ENCODE results near the gene DLL4. TPM values are rescaled to one million over a fixed set of nuclear protein-coding genes. Genes with fewer than 3 reads are reported as not detected.

DLL4 gene
- total RNA-seq, 1 donor from 2014 or later: 0.54 TPM

DNA sequence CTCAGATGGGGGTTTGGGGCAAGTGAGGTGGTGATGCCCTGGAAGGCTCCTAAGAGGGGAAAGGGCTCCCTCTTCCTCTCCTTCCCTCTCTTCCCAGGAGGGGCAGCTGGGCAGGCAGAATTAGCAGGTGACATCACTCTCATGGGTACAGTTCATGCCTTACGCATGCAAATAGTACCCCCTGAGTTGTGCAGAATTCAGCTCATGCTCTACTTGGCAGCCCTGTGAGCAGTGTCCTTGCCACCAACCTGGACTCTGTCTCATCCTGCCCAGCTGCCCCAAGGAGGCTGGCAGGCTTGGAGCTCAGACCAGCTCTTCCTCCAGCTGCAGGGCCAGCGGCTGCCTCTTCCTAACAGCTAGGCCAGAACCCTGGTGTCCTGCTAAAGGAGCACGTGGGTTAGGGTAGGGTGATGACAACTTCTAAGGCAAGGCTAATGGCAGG, 27.4 kb downstream of the DLL4 start:
- H3K27ac Mint-ChIP-seq (ENCODE audit: unreplicated experiment): no peak overlapping the region
- TF ChIP-seq, protein P1, sequence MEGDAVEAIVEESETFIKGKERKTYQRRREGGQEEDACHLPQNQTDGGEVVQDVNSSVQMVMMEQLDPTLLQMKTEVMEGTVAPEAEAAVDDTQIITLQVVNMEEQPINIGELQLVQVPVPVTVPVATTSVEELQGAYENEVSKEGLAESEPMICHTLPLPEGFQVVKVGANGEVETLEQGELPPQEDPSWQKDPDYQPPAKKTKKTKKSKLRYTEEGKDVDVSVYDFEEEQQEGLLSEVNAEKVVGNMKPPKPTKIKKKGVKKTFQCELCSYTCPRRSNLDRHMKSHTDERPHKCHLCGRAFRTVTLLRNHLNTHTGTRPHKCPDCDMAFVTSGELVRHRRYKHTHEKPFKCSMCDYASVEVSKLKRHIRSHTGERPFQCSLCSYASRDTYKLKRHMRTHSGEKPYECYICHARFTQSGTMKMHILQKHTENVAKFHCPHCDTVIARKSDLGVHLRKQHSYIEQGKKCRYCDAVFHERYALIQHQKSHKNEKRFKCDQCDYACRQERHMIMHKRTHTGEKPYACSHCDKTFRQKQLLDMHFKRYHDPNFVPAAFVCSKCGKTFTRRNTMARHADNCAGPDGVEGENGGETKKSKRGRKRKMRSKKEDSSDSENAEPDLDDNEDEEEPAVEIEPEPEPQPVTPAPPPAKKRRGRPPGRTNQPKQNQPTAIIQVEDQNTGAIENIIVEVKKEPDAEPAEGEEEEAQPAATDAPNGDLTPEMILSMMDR (IDR thresholded peaks at IDR 0.05): no peak
- DNase-seq (ENCODE audit: extremely low spot score, unreplicated experiment): no peak

DNA sequence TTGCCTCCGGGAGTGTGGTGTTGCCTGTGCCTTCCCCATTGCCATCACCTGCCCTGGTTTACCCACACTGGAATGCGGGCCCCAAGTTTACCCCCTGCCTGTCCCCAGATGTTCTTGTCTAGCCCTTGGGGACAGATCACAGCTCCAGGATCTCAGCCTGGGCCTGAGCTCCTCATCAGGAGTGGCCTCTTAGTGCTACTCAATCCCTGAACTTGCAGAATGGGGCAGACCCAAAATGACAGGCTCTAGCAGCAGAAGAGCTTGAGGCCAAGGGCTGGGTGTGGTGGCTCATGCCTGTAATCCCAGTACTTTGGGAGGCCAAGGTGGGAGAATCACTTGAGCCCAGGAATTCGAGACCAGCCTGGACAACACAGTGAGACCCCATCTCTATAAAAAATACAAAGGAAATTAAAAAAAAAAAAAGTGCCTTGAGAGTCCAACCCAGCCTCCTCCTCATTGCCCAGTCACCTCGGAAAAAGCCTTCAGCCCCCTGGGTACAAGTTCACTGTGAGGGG, 28.0 kb downstream of the DLL4 start:
- Mint-ChIP-seq H3K27ac (ENCODE audit: unreplicated experiment) (no peak overlapping the region), H3K4me1 (ENCODE audit: unreplicated experiment) (peaks cover 65% of the 10 kb centered on the region), H3K9me3 (ENCODE audit: unreplicated experiment) (no peaks in the 10 kb centered on the region), H3K4me3 (ENCODE audit: unreplicated experiment) (peak overlapping the region; percentile 14), H3K27me3 (ENCODE audit: unreplicated experiment) (no peaks in the 10 kb centered on the region), H3K36me3 (ENCODE audit: unreplicated experiment) (peaks cover 18% of the 10 kb centered on the region)
- TF ChIP-seq, protein P1 (IDR thresholded peaks at IDR 0.05): no peak
- no peak for DNase-seq (ENCODE audit: extremely low spot score, unreplicated experiment)

More for the DNA sequence above, 27.4 kb downstream of the DLL4 start:
- no peaks in the 10 kb centered on the region for H3K9me3 Mint-ChIP-seq (ENCODE audit: unreplicated experiment)
- peak overlapping the region; percentile 56 for H3K4me3 Mint-ChIP-seq (ENCODE audit: unreplicated experiment)
- peaks cover 69% of the 10 kb centered on the region for H3K4me1 Mint-ChIP-seq (ENCODE audit: unreplicated experiment)
- peaks cover 18% of the 10 kb centered on the region for H3K36me3 Mint-ChIP-seq (ENCODE audit: unreplicated experiment)
- H3K27me3 Mint-ChIP-seq (ENCODE audit: unreplicated experiment): no peaks in the 10 kb centered on the region

DNA sequence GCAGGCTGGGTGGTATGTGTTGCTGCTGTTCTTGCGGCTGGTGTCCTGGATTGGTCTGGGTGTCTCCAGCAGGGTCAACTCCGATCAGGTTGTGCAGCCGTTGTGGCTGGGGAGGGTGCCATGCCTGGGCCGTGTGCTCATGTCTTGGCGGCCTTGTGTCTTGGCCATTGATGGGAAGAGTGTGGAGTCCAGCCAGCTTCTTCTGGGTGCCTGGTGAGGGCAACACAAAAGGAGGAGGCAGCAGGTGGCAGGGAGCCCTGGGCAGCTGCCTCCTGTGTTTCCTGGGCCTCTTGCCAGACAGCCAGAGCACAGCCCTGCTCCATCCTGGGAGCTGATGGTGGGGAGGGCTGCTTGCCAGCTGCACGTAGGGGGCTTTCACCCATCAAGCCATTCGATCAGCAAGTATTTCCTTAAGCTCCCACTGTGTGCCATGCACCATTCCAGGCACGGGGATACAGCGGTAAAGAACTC, 28.5 kb downstream of the DLL4 start:
- peaks cover 18% of the 10 kb centered on the region for H3K36me3 Mint-ChIP-seq (ENCODE audit: unreplicated experiment)
- peak overlapping the region; percentile 32 for H3K4me3 Mint-ChIP-seq (ENCODE audit: unreplicated experiment)
- peaks cover 60% of the 10 kb centered on the region for H3K4me1 Mint-ChIP-seq (ENCODE audit: unreplicated experiment)
- TF ChIP-seq, protein P1 (IDR thresholded peaks at IDR 0.05): no peak
- H3K27ac Mint-ChIP-seq (ENCODE audit: unreplicated experiment): no peak overlapping the region
- no peak for DNase-seq (ENCODE audit: extremely low spot score, unreplicated experiment)
- no peaks in the 10 kb centered on the region for H3K9me3 Mint-ChIP-seq (ENCODE audit: unreplicated experiment)
- no peaks in the 10 kb centered on the region for H3K27me3 Mint-ChIP-seq (ENCODE audit: unreplicated experiment)

DNA sequence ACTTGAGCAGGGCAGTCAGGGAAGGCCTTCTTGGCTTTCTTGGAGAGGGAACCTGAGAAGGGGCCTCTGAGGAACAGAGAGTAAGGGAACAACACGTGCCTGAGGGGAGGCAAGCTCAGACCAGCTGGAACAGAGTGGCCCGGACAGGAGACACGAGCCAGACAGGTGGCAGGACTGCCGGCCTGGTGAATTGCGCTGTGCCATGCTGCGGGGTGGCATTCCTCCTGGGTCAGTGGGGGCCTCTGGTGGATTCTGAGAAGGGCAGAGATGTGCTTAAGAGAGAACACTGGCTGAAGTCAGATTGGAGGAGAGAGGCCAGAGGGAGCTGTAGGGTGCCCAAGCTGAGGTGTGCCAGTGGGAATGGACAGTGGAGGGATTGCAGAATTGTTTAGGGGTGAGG, 29.0 kb downstream of the DLL4 start:
- Mint-ChIP-seq H3K9me3 (ENCODE audit: unreplicated experiment) (no peaks in the 10 kb centered on the region), H3K4me3 (ENCODE audit: unreplicated experiment) (no peak overlapping the region), H3K4me1 (ENCODE audit: unreplicated experiment) (peaks cover 57% of the 10 kb centered on the region), H3K36me3 (ENCODE audit: unreplicated experiment) (peaks cover 18% of the 10 kb centered on the region), H3K27me3 (ENCODE audit: unreplicated experiment) (no peaks in the 10 kb centered on the region), H3K27ac (ENCODE audit: unreplicated experiment) (peak overlapping the region; percentile 19)
- DNase-seq (ENCODE audit: extremely low spot score, unreplicated experiment): no peak
- TF ChIP-seq, protein P1 (IDR thresholded peaks at IDR 0.05): no peak

DNA sequence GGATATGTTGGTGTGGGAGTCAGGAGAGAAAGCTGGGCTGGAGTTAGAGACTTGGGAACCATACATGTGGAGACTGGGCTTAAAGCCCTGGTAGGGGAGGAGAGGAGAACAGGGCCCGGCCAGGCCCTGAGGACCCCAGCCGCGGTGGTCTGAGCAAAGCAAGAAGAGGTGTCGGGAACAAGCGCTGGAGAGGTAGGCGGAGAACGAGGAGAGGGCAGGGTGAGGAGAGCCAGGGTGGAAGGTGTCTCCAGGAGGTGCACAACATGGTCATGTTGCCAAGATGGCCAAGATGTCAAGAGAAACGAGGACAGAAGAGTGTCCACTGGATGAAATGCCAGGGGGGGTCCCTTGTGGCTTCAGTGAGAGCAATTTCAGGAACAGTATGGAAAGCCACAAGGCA, 29.6 kb downstream of the DLL4 start:
- DNase-seq (ENCODE audit: extremely low spot score, unreplicated experiment): no peak
- Mint-ChIP-seq H3K4me3 (ENCODE audit: unreplicated experiment) (no peak overlapping the region), H3K36me3 (ENCODE audit: unreplicated experiment) (peaks cover 18% of the 10 kb centered on the region), H3K4me1 (ENCODE audit: unreplicated experiment) (peaks cover 55% of the 10 kb centered on the region), H3K9me3 (ENCODE audit: unreplicated experiment) (no peaks in the 10 kb centered on the region), H3K27me3 (ENCODE audit: unreplicated experiment) (no peaks in the 10 kb centered on the region), H3K27ac (ENCODE audit: unreplicated experiment) (peak overlapping the region; percentile 42)
- TF ChIP-seq, protein P1 (IDR thresholded peaks at IDR 0.05): no peak
